GM10266 (cell line): ENCODE measurements around the gene SLC35E3.

Source experiments
- DNase-seq: peaks from one replicate; pipeline ENCODE4 v3.0.0; 2012; ENCODE audit errors: extremely low spot score
- TF ChIP-seq, protein P1 (sequence below): IDR thresholded peaks from 2 replicates; pipeline ENCODE4 v1.5.1; 2012; ENCODE audit warnings: mild to moderate bottlenecking, low read depth; ENCODE audit not compliant: control insufficient read depth, insufficient read depth; ENCODE audit errors: missing control alignments

Gene SLC35E3

DNA sequence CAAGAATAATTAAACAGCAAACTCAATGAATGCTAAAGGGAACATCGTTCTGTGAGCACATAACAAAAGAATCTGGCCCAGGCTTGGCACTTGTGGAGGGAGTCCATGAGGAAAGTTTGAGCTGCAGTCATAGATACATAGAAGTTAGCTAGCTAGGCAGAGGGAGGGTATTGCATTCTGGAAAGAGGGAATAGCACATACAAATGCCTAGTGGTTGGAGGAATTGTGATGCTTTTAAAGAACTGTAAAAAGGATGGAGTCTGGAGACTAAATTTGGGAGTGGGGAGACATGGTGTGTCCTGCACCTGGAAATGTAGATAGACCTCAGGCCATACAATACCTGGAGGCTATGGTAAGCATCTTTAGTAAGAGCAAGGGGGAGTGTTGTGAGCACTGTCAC lies 24.0 kb downstream of the SLC35E3 start:
- TF ChIP-seq, protein P1, sequence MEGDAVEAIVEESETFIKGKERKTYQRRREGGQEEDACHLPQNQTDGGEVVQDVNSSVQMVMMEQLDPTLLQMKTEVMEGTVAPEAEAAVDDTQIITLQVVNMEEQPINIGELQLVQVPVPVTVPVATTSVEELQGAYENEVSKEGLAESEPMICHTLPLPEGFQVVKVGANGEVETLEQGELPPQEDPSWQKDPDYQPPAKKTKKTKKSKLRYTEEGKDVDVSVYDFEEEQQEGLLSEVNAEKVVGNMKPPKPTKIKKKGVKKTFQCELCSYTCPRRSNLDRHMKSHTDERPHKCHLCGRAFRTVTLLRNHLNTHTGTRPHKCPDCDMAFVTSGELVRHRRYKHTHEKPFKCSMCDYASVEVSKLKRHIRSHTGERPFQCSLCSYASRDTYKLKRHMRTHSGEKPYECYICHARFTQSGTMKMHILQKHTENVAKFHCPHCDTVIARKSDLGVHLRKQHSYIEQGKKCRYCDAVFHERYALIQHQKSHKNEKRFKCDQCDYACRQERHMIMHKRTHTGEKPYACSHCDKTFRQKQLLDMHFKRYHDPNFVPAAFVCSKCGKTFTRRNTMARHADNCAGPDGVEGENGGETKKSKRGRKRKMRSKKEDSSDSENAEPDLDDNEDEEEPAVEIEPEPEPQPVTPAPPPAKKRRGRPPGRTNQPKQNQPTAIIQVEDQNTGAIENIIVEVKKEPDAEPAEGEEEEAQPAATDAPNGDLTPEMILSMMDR = no peak
- DNase-seq = no peak

DNA sequence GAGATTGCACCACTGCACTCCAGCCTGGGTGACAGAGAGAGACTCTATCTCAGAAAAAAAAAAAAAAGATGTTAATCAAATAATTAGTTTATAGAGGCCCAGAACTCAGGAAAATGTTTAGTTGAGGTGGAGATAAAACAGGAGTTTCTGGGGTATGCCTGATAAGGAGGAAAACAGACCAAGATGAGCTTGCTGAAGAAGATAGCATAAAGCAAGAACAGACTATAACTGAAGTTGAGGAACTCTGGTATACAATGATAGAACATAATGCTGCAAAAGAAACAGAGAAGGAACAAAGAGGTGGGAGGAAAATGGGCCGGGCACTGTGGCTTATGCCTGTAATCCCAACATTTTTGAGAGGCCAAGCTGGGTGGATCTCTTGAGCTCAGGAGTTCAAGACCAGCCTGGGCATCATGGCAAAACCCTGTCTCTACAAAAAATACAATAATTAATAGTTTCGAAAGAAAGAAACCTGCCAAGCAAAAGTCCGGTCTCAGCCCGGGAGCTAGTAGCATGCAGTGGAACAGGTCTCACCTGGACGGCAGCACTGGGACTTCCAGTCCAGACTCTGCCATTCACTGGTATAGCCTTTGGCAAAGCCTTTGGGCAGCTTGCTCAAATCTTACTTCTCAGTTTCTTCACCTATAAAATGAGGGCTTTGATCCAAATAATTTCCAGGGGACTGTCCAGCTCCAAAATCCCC lies 25.4 kb downstream of the SLC35E3 start:
- DNase-seq = no peak

DNA sequence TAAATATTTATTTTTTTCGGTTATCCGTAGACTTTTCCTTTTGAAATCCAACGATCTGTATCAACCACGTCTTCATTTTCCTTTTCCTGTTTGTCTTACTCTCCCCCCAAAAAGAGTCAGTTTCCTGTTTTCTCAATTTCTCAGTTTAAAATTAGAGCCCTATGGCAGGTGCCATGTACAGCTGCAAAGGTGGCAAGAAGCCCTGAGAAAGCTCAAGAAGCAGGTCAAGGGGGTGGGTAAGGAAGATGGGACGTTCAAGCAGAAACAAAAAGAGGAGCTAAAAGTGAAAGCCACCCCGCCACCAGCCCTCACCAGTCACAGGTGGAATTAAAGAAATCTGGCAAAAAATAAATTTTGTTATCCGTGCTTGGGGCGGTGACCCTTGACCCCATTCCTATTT lies 26.7 kb downstream of the SLC35E3 start:
- no peak for DNase-seq
- TF ChIP-seq, protein P1 = no peak

More for the DNA sequence above, 25.4 kb downstream of the SLC35E3 start:
- TF ChIP-seq, protein P1 = no peak

DNA sequence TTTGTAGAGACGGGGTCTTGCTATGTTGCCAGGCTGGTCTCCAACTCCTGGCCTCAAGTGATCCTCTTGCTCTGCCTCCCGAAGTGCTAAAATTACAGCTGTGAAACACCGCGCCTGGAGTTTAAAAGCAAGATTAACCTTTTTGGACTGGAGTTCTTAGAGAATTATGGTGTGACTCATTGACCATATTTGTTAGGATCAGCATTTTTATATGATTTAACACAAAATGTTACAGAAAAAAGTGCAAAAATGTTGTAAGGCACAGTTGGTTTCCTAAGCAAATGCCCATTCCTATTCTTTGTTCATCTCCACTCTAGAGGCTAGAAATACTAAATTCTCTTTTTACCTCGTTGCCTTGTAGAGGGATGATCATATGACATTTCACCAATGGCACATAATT lies 27.6 kb downstream of the SLC35E3 start:
- DNase-seq = no peak
- TF ChIP-seq, protein P1 = no peak

DNA sequence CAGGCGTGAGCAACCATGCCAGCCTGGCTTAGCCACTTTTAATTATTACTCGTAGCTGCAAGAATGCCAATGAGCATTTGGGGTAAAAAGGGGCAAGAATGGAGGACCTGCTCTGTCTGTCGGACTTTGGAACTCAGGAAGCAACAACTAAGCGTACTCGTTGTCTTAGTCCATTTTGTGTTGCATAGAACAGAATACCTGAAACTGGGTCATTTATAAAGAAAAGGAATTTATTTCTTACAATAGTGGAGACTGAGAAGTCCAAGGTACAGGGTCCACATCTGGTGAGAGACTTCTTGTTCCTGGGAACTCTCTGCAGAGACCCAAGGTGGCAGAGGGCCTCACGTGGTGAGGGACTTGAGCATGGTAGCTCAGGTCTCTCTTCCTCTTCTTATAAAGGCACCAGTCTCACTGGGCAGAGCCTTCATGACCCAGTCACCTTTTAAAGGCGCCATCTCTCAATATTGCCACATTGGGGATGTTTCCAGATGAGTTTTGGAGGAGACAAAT lies 29.2 kb downstream of the SLC35E3 start:
- TF ChIP-seq, protein P1 = no peak
- DNase-seq = no peak

DNA sequence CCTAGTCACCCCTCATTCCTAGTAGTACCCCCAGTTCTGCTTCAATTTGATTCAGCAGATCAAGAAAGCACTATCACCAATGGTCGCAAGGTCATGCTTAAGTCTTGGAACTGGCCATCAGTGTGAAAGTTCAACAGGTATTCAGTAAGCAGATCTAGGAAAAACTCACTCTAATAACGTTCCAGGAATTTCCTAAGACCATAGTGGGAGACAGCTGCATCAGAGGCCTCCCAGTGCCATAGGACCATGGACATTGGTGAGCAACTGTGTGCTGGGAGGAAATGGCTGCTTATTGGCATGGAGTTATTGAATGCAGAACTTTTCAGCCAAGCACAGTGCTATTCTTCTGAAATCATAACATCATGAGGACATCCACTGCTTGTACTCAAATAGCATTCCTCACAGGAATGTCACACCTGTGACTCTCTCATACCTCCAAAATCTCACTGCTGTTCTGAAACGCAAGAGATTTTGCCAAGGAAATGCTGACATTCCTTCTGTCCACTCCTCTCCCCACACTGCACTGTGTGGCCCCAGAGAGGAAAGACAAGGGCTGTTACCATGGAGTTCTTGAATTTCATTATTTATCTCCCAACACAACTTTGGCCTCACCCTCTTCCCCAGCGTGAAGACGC lies 31.1 kb downstream of the SLC35E3 start:
- TF ChIP-seq, protein P1 = no peak
- DNase-seq = no peak

DNA sequence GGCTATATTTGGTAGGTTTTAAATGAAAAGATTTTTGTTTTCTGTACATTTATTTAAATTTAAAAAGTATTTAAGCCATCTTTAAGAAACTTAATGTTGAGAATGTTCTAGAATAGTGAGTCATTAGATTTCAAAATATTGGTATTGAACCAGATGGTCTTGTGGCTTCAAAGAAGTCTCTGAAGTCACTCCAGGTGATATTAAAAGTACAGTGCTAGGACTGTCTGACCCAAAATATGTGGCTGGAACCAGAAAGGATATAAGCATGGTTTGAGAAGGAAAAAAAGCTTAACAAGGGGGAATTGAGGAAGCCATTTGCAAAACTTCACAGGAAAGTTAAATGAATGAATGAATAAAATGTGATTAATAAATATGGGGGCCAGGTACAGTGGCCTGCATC lies 33.3 kb downstream of the SLC35E3 start:
- TF ChIP-seq, protein P1 = no peak
- no peak for DNase-seq
